GM18870 (cell line): ENCODE results near the gene OR5T3.
"Not testable (repeated sequence)": the region's sequence is repeated elsewhere in the genome, so short reads cannot be mapped to it uniquely, and the experiment has no call there.

ENCODE experiments used
- ATAC-seq: cut with Tn5 transposase; IDR thresholded peaks from one replicate; pipeline ENCODE4 v1.9.1; 2021; ENCODE audit warnings: moderate library complexity; ENCODE audit not compliant: unreplicated experiment

Gene OR5T3

GRCh38 chr11:56251954-56252353 is at the start of gene OR5T3:
TSS of gene OR5T3 (plus strand) at chr11:56252254. CDS start at chr11:56252254, 0 bp downstream.
- ATAC-seq, result no peak

GRCh38 chr11:56207790-56208189 is 44.3 kb upstream of the OR5T3 start:
- no peak for ATAC-seq

- no peak for ATAC-seq
These were observed 37.5 kb upstream of the OR5T3 start for GRCh38 chr11:56214537-56214936.

GRCh38 chr11:56219735-56220134 is 32.3 kb upstream of the OR5T3 start:
- not testable (repeated sequence) for ATAC-seq

- ATAC-seq, result no peak
These were observed 17.9 kb upstream of the OR5T3 start, which contains the start of gene OR5T2 for GRCh38 chr11:56234155-56234554. TSS of gene OR5T2 (minus strand) at chr11:56234255. CDS start at chr11:56233062, 1,193 bp downstream.

- ATAC-seq, result no peak
These were observed 19.0 kb downstream of the OR5T3 start for GRCh38 chr11:56271092-56271491.

- no peak for ATAC-seq
These were observed 21.8 kb downstream of the OR5T3 start, which contains the start of gene OR5T1 for GRCh38 chr11:56273854-56274253. TSS of gene OR5T1 (plus strand) at chr11:56274154. CDS start at chr11:56275639, 1,485 bp downstream.

- no peak for ATAC-seq
These were observed 40.1 kb downstream of the OR5T3 start, which contains the start of gene OR8H1 for GRCh38 chr11:56292154-56292553. TSS of gene OR8H1 (minus strand) at chr11:56292254. CDS start at chr11:56291062, 1,192 bp downstream.

- no peak for ATAC-seq
These were observed 44.8 kb downstream of the OR5T3 start for GRCh38 chr11:56296898-56297297.
